NCI-H1694 (cell line): ENCODE results near the gene KRT86.
A peak's percentile ranks its signal among the peaks of the same experiment; 100 is the strongest.
"Not testable (repeated sequence)": the region's sequence is repeated elsewhere in the genome, so short reads cannot be mapped to it uniquely, and the experiment has no call there.

Experiments used
- DNase-seq: peaks from one replicate; lab custom pipeline; 2025; lab: John Stamatoyannopoulos, UW

KRT86 gene

GRCh38 chr12:52238916-52239646 is 35.4 kb upstream of the KRT86 start:
- no peak for DNase-seq

GRCh38 chr12:52239767-52240166 is 34.7 kb upstream of the KRT86 start:
- no peak for DNase-seq

- not testable (repeated sequence) for DNase-seq
Measured at GRCh38 chr12:52240247-52240646, 34.2 kb upstream of the KRT86 start.

GRCh38 chr12:52241205-52241842 is 33.1 kb upstream of the KRT86 start:
- no peak for DNase-seq

GRCh38 chr12:52242442-52243258 is 31.8 kb upstream of the KRT86 start:
- no peak for DNase-seq

DNA sequence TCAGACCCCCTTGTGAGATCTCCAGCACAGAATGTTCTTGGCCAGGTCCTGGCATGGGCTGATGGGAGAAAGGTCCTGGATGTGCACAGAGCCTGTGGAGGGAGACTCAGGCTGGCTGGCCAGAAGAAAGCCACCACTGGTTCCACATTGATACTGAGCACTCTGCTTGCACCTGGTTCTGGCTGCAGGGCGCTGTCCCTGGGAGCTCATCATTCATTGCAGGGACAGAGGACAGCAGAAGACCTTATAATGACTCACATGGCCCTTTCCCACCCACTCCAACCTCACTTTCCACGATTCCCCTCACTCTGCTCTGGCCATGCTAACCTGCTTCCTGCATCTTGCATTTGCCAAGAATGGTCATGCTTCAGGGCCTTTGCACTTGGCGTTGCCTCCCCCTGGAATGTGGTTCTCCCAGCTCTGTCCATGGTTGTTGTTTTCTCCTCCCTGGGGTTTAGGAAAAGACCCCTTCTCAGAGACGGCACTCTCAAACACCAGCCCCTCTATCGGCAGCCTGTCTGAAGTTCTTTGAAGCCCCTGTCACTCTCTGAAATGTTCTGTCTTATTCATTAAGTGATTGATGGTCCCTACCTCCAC is 31.1 kb upstream of the KRT86 start:
- peak; percentile 37 for DNase-seq

- DNase-seq: peak; percentile 44
Measured at GRCh38 chr12:52243856-52244614, 30.4 kb upstream of the KRT86 start.

DNA sequence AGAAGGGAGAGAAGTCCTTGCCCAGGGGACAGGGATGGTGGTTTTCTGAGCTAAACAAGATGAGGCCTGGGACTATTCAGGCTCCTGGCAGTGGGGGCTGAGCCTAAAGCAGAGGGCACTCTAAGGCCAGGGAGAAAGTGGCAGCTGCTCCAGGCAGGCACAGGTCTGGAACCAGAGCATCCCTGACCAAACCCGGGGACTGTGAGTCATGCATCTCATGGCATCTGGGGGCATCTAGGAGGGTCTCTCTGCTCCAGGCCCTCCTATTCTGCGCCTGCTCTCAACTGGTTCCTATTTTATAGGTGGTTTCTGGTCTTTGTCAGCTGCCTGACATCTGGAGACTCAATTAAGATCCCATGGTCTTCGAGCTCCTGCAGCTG is 29.8 kb upstream of the KRT86 start:
- DNase-seq: no peak

DNA sequence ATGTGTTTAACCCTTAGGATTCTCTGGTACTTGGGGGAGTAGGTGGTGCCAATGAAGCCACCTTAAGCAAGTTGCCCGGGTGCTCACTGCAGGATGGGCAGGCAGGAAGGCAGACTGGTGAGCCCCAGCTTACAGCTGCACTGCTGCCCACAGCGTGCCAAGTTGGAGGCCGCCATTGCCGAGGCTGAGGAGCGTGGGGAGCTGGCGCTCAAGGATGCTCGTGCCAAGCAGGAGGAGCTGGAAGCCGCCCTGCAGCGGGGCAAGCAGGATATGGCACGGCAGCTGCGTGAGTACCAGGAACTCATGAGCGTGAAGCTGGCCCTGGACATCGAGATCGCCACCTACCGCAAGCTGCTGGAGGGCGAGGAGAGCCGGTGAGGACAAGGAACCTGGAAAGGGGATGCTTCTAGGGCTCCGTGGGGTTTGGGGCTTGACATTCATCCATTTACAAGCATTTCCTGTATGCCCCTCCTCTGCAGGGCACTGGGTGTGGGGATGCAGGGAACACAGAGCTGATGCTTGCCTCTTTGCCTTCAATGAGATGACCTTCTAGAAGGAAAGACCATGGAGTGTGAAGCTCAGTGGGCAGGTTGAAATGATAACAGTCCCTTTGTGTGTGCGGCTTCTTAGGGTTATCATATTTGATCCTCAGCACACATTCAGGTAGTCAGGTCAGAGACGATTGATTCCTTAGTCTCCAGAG is 29.0 kb upstream of the KRT86 start:
- DNase-seq: no peak

- DNase-seq: no peak
Measured at GRCh38 chr12:52245962-52246569, 28.4 kb upstream of the KRT86 start.

DNA sequence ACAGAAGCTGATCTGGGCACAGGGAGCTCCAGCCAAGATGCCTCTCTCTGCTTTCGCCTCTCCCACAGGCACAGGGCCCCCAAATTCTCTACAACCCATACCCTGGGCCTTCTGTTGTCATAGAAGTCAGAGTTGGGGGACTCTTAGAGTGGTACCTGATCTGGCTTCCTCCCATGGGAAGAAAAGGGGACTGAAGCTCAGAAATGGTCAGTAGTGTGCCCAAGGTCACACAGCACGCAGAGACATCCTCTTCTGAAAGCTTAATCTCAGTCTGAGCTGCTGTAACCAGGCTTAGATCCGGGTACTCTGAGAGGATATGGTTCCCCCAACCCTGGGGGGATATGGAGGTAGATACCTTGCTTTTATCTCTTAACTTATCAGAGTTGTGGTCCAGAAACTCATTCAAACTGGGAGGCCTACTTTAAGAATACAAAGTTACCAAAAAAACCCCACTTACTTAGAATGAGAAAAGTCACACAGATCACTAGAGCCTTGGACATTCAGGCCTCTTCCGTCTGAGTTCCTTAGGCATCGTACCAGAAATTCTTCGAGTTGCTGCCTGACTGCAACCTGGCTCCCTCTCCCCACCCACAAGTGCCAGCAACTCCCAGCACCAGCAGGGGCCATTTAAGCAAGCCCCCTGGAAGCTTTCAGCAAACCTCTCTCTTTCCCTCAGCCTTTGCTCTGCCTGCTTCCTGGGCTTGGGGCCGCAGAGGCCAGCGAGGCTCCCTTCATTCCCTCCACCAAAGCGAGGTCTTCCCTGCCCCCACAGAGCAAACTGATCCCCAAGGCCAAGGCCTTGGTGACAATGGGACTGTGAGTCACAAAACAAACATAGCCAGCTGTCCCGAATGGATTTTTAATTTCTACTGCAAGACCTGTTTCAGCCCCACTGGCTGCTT is 27.5 kb upstream of the KRT86 start:
- DNase-seq: peak; percentile 64

DNA sequence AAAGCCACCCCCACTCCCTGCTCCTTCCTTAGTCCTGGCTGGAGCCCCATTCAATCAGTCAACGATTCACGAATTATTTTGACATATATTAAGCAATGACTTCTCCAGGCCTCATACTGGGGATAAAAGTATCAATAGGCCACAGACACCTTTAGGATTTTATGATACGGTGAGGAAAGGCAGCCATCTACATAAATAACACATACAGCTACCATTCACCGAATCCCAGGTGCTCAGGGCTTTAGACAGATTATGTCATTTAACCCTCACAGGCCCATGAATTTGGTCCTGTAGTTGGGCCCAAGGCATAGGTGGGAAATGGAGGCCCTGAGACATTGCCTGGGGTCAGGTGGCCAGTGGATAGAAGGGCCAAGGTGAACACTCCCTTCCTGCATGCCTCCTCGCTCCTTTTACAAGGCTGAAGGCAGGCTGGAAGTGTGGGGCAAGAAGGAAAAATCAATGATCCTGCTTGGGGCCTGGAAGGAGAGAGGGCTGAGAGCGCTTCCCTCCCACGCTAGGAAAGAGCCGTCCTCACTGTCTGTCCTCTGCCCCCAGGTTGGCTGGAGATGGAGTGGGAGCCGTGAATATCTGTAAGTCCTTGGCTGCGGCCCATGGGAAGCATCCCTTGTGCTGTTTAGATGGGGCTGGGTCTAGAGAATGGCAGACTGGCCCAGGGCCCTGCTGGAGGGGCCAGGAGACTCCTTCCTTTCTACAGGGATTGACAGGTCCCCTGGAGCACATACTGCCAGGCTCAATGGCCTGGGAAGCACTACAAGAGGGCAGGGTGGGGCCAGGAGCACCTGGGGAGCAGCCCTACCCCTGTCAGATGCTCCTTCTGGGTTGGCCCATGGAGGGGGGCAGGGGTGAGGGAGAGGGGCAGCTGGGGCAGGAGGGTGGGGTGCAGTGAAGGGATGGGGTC is 26.6 kb upstream of the KRT86 start:
- DNase-seq: no peak

GRCh38 chr12:52248541-52249461 is 25.6 kb upstream of the KRT86 start:
- no peak for DNase-seq

DNA sequence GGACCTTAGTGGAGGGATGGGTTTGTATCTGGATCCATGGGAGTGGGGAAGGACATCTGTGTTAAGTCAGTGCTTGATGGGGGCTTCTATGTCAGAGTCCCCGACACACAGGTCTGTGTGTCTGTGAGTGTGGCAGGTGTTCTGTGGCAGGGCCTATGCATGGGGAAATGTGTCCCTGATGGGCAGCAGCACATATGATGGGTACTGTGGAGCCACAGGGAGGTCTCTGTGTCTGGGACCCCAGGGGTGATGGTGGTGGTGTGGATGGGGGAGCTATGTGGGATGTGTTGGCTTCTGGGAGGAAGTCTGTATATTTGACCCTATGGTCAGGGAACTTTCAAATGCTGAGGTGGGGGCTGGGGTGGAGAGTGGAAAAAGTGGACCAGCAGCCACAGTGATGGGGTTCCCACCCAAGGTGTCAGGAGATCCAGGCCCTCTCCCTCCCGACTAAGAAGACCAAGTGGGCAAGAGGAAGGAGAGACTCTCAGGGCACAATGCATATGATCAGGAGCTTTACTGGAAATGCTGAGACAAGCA is 24.9 kb upstream of the KRT86 start:
- no peak for DNase-seq

DNA sequence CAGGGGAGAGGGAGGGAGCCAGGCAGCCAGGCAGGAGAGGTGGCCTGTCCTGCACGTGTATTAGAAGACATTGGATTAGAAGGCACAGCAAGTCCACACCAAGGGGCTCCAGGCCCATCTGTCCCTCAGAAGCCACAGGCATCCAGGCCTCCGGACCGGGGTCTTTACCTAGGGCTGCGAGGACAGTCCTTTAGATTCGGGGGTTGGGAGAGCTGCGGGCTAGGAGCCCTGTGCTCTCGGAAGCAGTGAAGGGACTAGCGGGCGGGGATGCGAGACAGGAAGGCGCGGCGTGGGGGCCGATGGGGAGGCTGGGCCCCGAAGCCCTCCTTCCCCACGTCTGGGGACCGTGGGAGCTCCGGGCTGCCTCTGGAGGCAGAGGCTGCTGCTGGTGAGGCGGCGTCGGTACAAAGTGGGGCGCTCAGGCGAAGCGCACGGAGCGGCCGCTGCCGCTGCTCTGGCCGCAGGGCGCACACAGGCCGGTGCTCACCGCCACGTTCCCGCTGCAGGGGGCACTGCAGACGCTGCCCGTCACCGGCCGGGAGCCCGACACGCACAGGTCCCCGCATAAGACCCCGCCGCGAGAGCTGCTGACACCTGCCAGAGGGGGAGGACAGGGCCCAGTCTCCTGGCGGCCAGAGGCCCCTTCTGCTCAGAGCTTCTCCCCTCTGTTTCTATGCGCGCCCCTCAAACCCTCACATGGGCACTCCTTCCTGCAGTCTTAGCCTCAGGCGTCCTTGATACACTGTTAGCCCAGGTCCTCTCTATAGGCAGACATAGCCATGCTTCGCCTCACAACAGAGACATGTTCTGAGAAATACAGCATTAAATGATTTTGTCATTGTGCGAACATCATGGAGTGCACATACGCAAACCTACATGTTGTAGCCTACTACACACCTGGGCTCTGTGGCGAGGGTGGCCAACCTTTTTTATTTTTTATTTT is 24.1 kb upstream of the KRT86 start:
- no peak for DNase-seq
